ENCODE data around the gene FLG.
"Not testable (repeated sequence)": the region's sequence is repeated elsewhere in the genome, so short reads cannot be mapped to it uniquely, and the experiment has no call there.

GRCh38 chr1:152306123-152306522, 18.9 kb downstream of the FLG start:
- not testable (repeated sequence) for TF ChIP-seq POLR2A, CTCF (IDR thresholded peaks at IDR 0.05)

Data from body of pancreas (tissue), 4 donors.